Stimulated activated CD4-positive, alpha-beta T cell treated with anti-CD3 and anti-CD28 coated beads, Interleukin-4, amount 100 ng/mL, for 1 hour (primary cell): Measurements from ENCODE around the gene NDUFB10.
"Not testable (repeated sequence)": the region's sequence is repeated elsewhere in the genome, so short reads cannot be mapped to it uniquely, and the experiment has no call there.

Experiments used
- DNase-seq: peaks from one replicate; pipeline ENCODE4 v3.0.0-alpha.2; 2020

NDUFB10 gene

GRCh38 chr16:1926271-1926670, 33.1 kb upstream of the NDUFB10 start:
- DNase-seq, result no peak

DNA sequence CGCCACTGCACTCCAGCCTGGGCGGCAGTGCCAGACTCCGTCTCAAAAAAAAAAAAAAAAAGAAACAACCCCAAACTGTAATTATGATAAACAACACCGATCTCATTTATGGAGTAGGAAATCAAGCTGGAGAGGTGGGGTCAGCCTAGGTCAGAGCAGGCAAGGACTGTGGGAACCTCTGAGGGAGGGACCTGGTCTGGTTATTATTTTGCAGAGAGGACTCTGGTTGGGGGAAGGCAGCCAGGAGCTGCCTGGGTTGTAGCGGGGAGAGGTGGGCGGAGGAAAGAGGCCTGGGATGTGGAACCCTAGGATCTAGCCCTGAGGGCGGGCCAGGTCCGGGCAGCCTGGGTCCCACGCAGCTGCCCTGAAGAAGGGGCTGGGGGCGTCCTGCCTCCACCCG, 30.2 kb upstream of the NDUFB10 start:
- no peak for DNase-seq

DNA sequence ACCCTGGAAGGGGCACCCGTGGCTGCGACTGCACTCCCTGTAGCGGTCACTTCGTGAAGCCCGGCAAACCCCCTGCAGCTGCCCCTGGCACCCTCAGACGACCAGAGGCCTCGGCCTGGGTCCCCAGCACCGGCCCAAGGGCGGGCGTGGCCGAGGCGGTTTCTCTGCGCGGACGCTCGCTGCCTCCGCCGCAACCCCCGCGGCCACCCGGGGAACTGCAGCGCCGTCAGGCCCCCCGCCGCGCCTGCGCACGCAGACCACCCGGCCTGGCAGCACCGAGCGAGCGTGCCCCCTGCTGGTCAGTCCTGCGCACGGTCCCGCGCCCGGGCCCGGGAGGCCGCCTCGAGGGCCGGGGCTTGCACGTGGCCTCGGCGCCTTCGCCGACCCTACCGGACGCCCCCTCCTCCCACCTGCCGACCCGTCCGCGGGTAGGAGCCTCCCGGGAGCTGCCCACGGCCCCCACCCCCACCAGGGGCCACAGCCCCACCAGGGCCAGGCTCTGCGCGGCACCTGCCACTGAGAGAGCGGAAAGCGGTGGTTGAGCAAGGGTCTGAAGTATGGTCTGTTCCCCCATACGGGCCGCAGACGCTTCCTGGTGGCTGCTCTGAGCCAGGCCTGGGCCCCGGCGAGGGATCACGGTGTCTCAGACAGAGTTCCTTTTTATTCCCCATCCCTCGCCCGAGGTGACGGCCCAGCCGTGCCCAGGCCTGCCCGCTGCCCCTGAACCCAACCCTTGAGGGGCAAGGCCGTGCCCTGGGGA, 29.6 kb upstream of the NDUFB10 start:
- peak; percentile 95 for DNase-seq

DNA sequence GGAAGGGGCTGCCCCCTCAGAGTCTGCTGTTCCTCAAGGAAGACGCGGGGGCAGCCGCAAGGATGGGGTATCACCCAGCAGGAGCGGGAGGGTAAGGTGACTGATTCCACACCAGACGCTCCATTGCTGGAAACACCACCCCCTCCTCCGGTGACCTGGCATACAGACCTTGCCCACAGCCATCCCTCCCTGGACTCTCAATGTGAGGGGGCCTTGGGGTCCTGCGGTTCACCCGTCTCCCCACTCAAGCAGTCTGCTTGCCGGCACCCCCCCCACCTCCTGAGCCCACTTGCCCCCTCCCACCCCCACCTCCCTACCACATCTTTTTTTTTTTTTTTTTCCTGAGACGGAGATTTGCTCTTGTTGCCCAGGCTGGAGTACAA, 29.0 kb upstream of the NDUFB10 start:
- DNase-seq, result no peak

DNA sequence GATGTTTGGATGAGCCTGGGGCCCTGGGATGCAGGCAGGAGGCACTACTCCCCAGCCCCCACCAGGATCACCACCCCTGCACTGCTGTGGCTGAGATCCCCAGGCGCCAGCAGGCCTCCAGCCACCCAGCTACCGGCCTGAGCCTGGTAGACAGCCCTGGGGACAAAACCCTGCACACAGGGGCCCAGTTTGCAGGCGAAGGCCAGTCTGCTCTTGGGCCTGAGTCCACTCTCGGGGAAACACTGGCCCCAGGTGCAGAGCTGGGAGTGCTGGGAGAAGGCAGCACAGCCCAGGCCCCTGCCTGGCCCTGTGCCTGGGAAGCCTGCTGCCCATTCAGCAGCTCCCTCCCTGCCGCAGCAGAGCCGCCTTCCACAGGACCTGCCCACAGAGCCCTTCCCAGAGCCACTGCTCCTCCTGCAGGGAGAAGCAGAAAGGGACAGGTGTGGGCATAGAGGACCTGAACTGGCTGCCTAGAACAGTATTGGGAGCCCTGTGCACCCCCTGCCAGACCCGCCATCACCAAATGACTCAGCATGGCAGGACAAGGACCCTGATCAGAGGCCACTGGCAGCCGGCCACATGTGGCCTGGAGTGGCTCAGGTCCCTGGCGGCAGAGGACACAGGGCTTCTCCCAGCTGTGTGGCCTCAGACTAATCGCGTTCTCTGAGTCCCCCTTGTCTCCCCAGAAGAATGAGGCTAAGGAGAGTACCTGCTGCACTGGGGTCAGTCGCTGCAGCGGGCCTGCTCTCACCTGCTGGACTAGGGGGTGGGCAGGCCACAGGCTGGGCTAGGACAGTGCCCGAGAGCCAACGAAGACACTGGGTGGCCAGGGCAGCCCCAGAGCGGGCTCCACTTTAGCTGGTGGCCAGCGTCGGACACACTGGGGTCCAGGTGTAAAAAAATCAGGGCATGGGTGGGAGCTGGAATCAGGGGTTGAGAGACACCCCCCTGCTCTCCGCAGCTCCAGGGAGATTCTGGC, 27.0 kb upstream of the NDUFB10 start:
- DNase-seq, result no peak

DNA sequence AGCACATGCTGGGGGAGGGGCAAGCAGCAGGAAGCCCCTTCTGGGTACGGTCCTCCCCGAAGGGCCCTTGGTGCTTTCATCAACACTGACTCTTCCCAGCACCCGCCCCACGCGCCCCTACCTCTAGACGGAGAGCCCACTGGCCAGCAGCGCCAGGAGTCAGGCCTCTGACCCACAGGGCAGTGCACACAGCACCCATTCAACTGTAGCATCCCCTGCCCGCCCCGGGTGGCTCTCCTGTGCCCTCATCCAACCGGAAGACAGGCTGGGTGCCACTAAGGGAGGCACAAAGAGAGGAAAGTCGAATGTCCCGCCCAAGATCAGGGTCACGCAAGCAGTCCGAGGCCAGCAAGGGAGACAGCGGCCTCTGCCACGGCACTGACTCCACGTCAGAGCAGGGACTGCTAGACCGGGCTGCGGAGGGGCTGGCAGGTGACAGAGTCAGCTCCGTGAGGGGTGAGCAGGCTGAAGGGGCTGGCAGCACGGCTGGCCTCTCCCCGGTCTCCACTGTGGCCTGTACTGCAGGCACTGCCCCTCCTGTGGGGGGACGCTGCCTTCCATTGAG, 26.2 kb upstream of the NDUFB10 start:
- DNase-seq, result no peak

- DNase-seq, result no peak
Measured at GRCh38 chr16:1936945-1937479, 22.3 kb upstream of the NDUFB10 start.

GRCh38 chr16:1938316-1938715, 21.0 kb upstream of the NDUFB10 start:
- DNase-seq, result no peak

- DNase-seq, result no peak
Measured at GRCh38 chr16:1938910-1939309, 20.4 kb upstream of the NDUFB10 start.

DNA sequence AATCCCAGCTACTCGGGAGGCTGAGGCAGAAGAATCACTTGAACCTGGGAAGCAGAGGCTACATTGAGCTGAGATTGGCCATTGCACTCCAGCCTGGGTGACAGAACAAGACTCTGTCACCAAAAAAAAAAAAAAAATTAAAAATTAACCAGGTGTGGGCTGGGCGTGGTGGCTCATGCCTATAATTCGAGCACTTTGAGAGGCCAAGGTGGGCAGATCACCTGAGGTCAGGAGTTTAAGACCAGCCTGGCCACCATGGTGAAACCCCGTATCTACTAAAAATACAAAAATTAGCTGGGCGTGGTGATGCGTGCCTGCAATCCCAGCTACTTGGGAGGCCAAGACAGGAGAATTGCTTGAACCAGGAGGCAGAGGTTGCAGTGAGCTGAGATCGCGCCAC, 19.5 kb upstream of the NDUFB10 start:
- not testable (repeated sequence) for DNase-seq

- DNase-seq, result no peak
Measured at GRCh38 chr16:1940273-1941161, 18.8 kb upstream of the NDUFB10 start.

DNA sequence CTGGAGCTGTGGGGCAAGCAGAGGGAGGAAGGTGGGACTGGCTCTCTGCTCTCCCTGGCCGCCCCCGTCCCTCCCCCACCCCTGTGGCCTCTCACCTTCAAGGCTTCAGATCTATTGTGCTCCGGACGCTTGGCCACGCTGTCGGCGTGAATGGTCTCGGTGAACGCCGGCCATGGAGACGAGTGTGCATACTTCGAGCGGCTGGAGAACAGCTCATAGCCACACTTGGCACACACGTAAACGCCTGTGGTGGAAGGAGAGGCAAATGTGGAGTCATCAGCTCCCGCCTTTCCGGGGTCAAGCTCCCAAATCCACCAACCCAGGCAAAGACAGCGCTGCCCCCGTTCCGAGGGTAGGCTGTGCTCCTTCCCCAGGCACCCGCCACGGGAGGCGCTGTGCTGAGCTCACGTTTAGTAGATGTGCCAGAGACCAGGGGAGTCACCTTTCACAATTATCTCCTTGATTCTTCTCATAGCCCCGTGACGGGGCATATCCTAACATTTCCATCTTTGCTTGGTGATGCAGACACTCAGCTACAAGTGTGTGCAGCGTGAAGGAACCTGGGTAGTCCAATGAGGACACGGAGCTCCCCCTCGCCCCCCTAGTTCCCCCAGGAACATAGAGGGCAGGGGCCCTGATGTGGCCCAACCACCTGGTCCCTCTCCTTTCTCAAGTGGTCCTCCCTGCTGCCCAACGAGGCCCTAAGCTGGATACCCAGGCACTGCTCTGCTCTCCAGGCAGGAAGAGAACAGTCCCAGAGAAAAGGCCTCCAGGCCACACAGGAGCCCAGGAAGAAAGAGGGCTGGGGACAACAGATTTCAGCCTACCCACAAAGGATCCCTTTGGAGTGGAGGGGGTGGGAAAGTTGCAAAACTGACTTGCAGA, 17.9 kb upstream of the NDUFB10 start:
- DNase-seq, result no peak

DNA sequence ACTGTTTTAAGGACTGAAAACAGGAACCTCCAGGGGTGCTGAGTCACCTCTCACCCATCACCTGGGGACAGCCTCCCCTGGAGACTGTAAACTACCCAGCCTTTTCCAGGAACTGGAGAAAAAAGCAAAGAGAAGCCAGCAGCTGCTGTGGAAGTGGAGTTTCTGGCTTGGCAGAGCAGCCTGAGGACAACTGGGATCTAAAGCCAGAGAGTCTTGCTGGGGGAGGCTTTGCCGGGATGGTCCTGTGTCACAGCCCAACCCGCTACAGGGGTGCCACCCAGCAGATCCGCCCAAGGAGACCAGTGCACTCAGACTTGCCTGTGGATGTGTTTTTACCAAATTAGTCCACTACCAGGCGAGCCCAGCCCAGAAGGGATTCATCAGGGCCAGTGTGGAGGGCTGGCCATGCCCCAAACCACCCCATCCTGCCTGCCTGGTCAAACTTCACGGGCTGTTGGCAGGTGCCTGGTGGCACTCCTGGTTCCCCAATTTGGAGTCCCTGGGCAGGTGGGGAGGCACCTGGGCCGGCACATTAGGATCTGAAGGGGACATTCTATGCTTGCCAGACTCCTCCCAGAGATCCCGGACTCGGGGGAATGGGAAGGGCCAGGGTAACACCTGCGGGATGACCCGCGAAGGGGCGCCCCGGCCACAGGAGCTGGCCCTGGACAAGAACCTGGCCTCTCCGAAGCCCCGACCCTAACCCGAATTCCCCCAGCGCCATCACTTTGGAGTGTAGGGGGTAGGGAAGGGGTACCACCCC, 17.1 kb upstream of the NDUFB10 start:
- DNase-seq, result no peak

DNA sequence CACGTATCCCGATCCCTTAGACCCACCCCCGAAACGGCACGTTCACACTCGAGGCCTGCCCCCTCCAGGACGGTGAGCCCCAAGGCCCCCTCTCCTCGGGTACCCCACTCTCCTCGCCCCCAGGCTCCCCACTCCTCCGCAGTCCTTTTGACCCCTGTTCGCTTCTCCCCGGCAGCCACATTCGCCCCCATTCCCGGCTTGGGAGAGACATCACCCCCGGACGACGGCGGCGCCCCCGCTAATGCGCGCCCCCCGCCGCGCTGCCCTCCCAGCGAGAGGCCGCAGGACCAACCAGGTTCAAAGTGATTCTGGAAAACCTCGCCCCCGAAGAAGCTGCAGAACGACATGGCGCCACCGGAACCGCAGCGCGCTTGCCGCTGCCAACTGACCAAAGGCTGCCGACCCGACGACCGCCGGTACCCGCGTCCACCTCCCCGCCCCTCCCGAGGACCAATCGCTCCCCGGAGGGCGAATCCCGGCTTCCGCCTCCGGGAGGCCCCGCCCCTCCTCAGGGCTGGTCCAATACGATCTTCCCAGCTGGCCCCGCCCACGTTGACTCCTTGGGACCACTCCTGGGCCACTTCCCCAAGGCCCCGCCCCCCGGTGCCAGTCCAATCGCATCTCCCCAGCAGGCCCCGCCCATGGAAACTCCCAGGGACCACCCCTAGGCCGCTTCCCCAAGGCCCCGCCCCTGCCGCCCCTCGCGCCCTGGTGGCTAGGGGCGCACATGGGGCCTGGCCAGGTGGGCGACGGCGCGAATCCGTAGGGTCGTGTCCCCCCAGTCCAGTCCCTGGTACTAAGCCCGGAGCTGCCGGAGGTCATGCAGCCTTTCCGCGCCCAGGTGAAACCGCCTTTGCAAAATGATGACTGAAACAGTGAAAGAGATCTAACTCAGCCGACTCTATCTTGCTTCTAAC, 16.3 kb upstream of the NDUFB10 start, which contains the start of gene MSRB1:
Gene MSRB1 (minus strand): TSS at position 390 of the 917 bp plus-strand sequence. CDS start 43 bp downstream, at position 347.
- DNase-seq, result peak; percentile 100

DNA sequence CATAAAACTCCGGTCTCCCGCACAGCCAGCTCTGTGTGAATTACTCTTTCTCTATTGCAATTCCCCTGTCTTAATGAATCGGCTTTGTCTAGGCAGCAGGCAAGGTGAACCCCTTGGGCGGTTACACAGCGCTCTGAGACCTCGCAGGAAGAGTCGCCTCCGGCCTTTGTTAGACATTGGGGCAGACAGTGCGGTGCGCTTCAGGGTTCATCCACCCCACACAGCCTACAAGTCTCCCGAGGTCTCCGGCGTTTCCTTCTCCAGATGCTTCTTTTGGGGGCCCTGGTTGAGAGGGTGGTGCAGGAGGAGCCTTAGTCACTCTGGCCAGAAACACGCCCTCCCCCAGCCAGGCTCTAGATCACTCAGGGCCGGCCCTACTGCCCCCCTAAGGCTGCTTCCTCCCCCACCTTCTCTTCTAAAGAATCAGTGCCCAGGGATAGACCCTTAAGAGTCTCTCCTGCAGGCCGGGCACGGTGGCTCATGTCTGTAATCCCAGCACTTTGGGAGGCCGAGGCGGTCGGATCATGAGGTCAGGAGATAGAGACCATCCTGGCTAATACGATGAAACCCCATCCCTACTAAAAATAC, 14.6 kb upstream of the NDUFB10 start:
- no peak for DNase-seq

DNA sequence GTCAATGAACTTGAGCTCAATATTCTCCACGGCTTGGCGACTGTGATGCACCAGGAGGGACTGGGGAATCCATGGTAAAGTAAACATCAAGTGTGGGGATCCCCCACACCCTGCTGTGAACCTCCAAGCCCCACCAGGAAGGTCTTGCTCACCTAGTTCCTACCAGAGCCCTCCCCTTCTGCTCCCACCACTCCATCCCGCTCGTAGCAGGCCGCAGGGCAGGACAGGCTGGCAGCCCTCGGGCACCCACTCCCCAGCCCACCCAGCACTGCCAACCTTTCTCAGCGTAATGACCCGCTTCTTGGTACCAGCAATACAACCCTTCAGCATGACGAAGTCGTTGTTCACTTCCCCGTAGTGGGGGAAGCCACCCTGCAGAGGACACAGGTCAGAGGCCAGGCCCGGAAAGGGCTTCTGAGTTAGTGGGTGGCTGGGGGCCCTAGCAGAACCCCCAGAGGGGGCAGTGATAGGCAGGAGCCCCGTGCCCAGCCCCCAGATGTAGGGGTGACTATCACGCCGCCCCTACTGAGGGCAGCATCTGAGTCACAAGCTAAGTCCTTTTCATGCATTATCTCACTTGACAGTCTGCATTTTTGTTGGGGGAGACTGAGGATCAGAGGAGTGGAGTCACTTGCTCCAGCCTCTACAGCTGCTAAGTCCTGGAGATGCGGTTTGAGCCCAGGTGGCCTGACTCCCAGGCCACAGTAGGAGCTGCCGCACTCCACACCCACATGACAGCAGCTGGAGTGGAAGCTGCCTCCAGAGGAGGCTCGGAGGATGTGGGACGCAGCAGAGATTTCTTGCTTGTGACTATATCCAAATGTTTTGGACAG, 13.6 kb upstream of the NDUFB10 start:
- DNase-seq, result no peak

- no peak for DNase-seq
Measured at GRCh38 chr16:1946495-1947368, 12.6 kb upstream of the NDUFB10 start.
